T follicular helper cell (primary cell): Measurements from ENCODE around the gene VPS13D.

Experiments used
- DNase-seq: peaks from one replicate; pipeline ENCODE4 v3.0.0-alpha.2; 2020; ENCODE audit warnings: low read depth

VPS13D gene

DNA sequence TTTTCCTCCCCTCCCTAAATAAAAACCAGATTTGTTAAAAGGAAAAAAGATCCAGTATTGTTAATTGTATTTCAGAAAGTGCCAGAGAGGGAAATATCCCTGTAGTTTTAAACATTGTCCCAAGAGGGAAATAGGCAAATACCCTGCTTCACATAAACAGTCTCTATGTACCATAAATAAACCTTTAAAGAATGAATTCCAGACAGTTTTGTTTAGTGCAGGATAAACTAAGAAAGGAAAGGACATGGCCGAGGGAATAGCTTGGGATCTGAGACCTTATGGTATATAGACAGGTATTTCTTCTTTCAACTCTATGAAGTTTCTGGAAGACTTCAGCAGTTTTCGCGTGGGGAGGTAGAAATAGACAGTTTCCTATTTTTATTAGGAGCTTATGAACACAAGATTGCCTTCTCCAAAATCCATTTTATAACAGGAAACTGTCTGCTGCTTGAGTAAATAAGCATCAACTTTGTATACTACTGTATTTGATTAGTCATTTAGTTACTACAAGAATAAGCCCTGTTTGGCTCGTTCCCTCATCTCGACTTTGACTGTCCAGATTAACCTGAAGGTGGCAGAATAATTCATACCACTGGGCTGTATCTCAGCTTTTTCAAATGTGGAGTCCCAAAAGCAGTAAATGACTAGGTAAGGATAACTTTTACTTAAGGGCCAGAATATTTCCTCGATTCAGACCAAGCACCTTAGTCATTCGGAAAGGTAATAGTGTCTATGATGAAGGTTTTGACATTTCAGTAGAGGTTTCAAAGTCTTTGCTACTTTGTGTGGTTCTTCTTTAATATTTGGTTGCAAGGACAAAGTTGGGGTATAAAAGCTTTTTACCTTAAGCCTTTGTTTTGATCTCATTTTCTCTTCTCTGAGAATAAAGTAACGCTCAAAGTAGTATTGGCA, 177.5 kb downstream of the VPS13D start:
- DNase-seq: no peak

DNA sequence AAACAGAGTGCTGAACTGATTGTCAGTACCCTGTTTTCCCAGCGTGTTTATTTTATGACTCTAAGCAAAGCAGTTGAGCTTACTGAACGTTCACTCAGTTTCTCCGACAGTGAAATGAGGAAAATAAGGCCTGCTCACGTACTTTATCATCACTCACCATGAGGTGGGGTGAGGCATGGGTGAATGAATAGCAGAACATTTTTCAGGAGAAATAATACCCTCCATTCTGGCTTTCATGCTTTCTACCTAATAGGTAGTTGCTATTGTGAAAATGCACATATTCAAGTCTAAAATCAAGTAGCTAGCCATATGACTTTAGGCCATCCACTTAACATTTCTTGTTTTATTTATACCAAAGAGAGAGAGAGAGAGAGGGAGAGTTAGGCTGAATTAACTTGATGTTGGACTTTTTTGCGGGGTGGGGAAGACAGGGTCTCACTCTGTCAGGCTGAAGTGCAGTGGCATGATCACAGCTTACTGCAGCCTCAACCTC, 178.2 kb downstream of the VPS13D start:
- DNase-seq: no peak

DNA sequence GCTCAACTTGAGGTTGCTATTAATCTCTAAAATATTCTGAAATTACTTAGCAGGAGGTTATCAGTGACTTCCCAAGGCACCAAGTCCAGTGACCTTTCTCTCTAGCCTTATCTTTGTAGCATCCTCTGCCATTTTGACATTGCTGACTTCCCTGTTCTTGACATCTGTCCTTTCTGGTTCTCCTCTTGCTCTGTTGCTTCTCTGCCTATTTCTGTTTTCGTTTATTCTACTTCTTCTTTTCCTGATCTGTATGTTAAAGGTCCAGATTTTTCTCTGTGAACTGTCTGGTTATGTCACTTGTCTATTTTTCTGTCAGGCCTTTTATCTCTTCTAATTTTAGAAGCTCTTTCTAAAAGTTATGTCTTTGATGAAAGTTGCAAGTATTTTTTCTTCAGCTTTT, 178.8 kb downstream of the VPS13D start:
- DNase-seq: no peak

DNA sequence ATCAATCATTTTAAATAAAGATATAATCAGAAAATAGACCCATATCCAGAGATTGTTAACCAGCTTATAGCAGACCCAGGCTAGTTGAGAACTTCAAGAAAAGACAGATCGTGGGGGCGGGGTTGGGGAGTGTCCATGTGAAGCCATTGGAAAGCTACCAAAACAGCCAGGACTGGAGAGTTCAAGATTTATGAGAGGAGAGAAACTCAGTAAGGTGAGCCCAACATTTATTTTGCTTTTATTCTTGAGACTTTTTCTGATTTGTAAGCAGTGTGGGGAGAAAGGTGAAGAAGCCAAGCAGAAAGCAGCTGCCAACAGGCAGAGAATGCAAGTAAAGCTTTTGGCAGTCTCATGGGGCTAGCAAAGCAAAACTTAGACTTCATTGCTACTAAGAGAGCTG, 179.9 kb downstream of the VPS13D start:
- no peak for DNase-seq

DNA sequence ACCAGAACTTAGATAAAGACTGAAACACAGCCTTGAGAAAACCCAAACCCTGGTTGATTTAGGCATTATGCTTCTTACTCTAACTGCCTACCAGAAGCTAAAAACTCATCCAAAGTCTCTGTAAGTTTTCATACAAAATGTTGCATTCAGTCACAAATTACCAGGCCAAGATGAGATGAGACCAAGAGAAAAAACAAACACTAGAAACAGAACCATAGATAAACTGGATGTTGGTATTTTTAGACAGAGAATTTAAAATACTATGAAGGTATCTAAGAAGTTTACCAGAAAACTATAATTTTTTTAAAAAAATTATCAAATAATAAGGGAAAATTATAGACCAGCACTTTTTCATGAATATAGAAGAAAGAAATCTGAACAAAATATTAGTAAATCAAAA, 180.5 kb downstream of the VPS13D start:
- DNase-seq: no peak

DNA sequence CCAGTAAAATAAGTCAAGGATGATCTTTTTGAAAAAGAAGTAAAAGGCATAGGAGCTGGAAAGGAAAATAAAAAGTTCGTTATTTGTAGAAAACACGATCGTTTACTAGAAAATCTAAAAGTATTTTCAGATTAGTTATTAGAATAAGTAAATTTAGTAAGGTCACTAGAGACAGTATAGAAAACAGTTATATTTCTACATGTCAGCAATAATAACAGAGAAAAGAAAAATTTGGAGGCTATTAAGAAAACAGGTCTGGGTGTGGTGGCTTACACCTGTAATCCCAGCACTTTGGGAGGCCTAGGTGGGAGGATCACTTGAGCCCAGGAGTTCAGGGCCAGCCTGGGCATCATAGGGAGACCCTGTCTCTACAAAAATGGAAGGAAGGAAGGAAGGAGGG, 181.3 kb downstream of the VPS13D start:
- no peak for DNase-seq

DNA sequence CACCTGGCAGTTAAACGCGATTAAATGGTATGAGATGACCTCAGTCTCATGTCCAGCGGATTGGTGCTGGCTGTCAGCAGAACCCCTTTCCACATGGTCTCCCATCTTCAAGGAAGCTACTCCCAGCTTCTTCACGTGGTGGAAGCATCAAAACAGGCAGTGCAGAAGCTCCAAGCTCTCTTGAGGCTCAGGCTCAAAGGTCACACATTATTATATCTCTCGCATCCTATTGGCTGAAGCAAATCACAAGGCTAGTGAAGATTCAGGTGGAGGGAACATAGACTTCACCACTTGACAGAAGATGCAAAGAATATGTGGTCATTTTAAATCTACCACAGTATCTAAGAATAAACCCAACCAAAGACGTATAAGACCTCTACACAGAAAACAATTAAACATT, 181.9 kb downstream of the VPS13D start:
- no peak for DNase-seq

DNA sequence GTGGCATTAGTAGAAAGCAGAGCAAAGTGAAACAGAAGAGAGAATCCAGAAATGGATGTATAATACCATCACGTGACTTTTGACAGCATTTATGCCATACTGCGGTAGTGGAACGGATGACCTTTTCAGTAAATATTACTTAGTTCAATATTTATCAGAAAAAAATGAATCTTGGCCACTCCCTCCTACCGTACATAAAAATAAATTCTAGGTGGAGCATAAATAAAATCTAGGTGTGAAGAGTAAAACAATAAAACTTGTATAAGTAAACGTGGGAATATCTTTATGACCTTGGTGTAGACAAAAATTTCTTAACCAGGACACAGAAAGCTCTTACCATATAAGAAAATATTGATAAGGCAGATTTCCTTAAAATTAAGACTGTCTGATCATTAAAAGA, 182.6 kb downstream of the VPS13D start:
- no peak for DNase-seq

DNA sequence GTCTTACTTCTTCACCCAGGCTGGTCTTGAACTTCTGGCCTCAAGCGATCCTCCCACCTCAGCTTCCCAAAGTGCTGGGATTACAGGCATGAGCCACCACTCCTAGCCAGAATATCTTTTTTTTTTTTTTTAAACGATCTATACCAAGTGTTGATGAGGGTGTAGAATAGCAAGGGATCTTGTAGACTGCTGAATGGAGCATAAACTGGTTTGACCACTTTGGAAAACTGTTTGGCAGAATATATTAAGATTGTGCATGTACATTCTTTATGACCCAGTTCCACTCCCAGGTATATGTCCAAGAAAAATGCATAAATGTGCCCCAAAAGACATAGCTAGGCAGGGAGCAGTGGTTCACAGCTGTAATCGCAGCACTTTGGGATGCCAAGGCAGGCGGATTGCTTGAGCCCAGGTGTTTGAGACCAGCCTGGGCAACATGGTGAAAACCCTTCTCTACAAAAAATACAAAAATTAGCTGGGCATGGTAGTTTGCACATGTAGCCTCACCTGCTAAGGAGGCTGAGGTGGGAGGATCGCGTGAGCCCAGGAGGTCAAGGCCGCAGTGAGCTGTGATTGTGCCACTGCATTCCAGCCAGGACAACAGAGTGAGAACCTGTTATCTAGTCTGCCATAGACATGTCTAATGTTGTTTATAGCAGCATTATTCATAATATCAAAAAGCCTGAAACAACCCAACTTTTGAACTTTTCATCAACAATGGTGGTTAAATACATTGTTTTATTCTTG, 184.0 kb downstream of the VPS13D start:
- DNase-seq: no peak

DNA sequence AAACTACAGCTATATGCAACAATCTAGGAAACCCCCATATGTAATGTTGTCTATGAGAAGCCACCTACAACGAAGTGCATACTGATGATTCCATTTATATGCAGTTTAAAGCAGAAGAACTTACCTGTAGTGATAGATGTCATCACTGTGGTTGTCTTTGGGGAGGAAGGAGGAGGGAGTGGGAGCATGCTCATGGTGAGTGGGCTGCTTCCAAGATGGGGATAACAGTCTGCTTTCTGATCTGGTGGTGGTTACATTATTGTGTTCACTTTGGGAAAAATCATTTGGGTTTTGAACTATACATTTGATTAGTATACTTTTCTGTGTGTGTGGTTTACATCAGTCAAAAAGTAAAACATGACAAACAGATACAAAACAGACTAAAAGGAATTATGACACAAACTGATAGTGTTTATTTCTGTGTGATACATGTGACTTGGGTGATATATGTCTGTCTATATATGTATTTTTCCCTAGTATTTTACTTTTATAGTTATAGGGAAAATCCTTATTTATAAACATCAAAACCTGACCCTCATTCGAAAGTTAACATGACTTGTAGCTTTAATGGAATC, 184.7 kb downstream of the VPS13D start:
- no peak for DNase-seq

DNA sequence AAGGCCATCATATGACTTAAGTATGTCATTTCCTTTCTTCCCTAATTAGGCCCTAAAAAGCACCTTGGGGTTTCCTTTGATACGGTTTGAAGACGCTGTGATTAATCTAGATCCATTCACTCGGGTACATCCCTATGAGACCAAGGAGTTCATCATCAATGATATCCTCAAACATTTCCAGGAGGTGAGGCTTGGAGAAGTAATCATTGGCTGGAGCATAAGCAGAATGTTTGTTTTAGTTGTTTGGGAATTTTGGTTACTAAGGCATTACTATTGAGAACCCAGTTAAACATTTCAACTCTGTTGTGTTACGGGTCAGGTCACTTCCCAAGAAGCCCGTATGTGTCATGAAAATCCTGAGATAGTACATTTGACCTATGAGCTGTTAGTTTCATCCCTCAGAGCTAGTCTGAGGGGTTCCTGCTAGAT, 185.2 kb downstream of the VPS13D start:
- no peak for DNase-seq

DNA sequence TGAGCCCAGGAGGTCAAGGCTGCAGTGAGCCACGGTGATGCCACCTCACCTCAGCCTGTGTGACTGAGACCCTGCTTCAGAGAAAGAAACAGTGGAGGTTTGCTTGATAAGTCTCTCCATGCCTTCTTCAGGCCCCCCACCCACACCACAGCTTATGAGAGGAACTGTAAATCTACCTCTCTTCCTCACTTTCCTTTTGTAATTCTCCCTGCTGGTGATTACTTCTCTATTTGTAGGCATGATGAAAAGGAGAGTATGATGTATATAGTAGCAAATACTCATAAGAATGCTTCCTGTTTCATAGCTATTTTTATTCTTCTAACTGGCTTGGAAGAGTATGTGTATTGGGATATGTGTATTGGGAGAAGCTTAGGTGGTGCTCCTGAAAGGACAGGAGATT, 186.3 kb downstream of the VPS13D start:
- DNase-seq: no peak

DNA sequence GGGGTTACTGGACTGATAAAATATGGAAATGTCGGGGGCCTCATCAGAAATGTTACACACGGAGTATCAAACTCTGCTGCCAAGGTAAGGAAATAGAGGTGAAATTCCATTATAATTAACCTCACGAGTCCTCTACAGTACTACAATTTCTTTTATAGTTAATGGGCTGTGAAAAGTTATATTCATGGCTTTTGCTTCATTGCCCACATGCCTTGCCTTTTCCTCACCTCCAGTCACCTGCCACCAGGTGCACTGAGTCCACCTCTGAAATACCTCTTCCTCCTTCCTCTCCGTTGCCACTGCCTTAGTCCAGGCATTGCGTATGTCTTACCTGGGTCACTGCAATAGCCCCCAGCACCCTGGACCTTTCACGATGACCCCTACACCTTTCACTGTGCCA, 186.9 kb downstream of the VPS13D start:
- DNase-seq: no peak

DNA sequence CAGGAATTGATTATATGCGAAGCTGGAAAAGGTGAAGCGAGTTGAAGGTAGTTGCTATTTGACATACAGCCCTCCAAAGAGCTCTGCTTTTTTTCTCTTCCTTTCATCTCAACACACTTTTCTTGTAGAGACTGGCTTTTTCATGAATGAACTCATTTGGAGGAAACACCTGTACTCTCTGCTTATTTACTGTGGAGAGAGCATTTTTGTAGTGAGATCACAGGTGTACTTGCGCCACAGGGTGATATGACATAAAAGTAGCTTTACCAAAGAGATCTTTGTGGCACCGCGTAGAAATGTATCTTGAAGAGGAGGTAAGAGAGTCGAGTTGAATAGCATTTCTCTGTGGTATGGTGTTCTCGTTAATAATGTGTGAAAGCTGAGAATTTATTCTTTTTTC, 187.6 kb downstream of the VPS13D start:
- DNase-seq: no peak

DNA sequence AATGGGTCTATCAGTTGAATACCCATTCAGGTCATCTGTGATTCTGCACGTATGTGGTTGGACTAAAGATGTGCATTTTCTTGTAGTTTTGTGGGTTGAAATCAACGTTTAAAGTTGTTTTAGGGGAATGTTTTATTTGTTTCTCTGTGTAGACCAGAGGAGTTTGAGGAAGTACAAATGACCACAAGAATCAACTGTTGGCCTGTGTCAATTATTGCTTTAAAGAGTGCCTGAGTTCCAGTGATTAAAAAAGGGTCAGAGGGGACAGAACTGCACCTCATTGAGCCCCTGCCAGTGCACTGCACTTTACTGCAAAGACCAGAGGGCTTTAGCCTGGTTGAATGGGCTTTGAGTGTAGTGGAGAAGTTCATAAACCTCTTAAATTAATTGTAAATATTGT, 190.3 kb downstream of the VPS13D start:
- DNase-seq: no peak

DNA sequence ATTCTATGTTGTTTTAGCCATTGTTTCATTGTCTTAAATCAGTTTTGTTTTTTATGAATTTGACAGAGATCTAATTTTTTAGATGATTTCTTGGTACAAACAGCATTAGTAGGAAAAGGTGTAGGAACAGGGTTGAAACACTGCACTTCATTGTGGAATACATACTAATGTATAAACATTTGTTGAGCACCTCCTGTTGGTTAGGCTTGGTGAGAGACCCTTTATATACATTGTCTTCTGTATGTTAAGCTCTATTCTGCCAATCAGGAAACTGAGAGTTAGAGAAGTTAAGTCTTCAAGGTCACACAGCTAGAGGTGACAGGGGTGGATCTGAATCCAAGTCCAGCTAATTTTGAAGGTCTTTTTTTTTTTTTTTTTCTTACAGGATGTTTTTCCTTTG, 192.7 kb downstream of the VPS13D start:
- no peak for DNase-seq

DNA sequence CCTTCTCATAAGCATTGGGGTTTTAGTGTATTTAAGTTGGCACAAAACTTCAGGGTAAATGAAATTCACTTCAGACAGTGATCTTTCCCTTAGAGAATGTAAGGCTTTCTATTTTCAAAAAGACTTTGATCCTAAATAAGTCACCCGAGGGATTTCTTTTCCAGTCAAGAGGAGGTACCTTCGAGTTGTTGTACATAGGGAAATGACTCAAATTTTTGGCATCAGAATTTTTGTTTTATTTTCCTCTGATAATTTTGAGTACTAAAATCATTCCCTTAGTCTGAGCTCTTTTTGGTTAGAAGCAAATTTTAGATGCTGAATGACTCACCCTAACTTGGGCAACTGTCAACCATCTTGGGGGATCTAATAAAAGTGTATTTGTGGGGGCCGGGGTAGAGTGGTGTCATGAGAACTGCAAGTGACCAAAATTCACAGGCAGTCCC, 194.3 kb downstream of the VPS13D start:
- DNase-seq: no peak

DNA sequence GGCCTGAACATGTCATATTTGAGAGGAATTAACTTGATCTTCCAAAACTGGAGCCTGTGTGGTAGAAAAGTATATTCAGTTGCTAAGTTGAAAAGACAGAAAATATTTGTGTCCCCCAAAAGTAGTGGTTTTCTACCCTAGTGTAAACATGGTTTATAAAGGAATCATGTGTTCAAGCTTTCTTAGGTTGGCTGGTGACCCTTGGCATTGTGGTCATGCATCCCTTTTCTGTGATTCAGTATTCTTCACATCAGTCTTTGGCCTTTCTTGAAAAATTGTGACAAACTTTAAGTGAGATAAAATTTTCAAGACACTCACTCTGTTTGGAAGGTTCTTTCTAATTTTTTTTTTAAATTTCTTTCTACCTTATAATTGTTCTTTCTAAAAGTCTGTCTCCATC, 195.0 kb downstream of the VPS13D start:
- no peak for DNase-seq

DNA sequence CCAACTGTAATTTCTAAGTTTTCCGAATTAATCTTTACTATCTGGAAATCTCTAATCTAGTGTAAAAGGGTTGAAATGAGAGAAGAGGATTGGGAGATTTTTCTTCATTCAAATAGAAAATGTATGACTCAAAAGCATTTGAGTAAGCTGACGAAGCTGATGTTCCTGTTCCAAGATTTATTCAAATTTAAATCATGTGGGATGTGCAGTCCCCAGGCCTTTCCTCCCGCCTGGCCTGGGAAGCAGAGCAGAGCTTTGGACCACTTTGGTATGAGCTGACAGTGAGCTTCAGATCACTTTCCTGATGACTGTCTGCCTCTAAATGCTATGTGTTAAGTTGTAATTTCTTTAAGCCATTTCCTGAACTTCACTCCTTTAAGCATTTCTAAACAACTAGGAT, 196.2 kb downstream of the VPS13D start:
- DNase-seq: no peak

DNA sequence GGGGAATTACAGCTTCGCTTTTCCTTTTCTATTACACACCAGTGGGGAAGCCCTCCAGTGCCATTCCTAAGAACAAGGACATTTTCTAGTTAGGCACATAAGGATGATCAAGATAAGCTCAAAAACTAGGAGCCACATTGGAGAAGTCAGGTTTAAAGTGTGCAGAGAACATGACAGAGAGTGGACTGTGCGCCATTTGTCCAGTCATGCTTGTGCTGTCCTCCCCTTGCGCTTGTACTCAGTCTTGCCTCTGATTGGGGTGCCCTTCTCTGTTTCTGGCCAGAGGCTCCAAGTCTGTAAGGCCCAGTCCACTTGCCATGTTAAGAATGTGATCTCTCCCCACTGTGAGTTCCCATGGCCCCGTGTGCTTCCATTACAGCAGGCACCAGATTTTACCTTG, 198.5 kb downstream of the VPS13D start:
- DNase-seq: no peak

DNA sequence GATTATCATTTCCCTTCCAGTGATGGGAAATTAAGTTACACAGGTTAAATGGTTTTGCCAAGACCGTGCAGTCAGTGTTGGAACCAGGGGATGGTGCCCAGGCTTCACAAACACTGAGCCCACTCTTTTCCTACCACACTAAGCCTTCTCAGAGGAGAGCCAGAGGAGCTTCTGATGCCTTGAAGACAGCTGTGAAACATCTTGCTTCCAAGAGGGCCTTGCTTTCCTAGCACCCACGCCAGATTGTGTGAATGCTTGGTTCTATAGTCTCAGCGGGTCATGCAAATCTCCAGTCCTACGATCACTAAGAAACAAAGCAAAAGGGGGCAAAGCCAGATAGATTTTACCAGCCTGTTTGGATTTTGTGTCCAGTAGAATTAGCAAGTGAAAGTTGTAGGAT, 200.7 kb downstream of the VPS13D start:
- DNase-seq: no peak

DNA sequence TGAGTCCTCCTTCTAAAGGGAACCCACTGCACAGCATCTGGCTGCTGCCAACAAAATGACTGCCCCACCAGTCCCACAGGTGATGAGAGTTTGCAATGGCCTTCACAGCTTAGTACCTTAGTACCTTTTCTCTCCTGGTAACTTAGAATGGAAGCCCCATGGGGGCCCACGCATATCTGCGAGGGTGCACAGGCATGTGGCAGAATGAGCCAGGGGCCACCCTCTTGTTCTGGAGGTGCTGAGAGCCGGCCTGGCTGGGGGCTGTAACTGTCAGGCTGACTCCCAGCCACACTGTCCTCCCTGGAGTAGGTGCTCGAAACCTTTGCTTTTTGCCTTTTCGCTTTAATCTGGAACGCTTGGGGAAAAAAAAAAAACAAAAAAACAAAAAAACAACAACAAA, 203.1 kb downstream of the VPS13D start:
- no peak for DNase-seq
